H1 (cell line): ENCODE results near the gene C5orf58. TPM values are rescaled to one million over a fixed set of nuclear protein-coding genes. Genes with fewer than 3 reads are reported as not detected.

Experiments
- CBX5 ChIP-seq: fragments of 300-800, 300-1000 bp; sonication (generic); IDR thresholded peaks from 2 replicates; pipeline ENCODE4 v1.7.1; 2016; ENCODE audit warnings: antibody characterized with exemption, low read length, low read depth
- GTF2F1 ChIP-seq: IDR thresholded peaks from 2 replicates; pipeline ENCODE4 v1.6.1; 2012; ENCODE audit warnings: low read depth, low read length, improper control_type of control experiment, borderline replicate concordance
- KDM5A ChIP-seq: fragments of 200-600 bp; IDR thresholded peaks from 2 replicates; pipeline ENCODE4 v1.7.1; 2012; ENCODE audit warnings: mild to moderate bottlenecking, low read length, inconsistent platforms, mixed read lengths
- POLR2A ChIP-seq, 2 experiments: IDR thresholded peaks; 1 replicate in 1 of 2; 2 replicates in 1 of 2; pipeline ENCODE4 v1.6.1; 2011; ENCODE audit warnings: low read depth in 2 of 2, low read length in 2 of 2, mild to moderate bottlenecking in 2 of 2; ENCODE audit errors: control extremely low read depth in 1 of 2
- RAD21 ChIP-seq, 2 experiments: IDR thresholded peaks in 1 of 2; conservative IDR thresholded peaks in 1 of 2; 2 replicates each; pipeline ENCODE4 v1.6.1; 2011; ENCODE audit warnings: low read depth in 2 of 2, low read length in 2 of 2, improper control_type of control experiment in 1 of 2, inconsistent platforms in 1 of 2, mild to moderate bottlenecking in 1 of 2, moderate library complexity in 1 of 2
- SAP30 ChIP-seq: fragments of 300-600 bp; sonication (generic); IDR thresholded peaks from 2 replicates; pipeline ENCODE4 v1.7.1; 2012; ENCODE audit warnings: low read length, moderate library complexity, mild to moderate bottlenecking, inconsistent platforms; ENCODE audit not compliant: insufficient read depth, insufficient replicate concordance
- SIN3A ChIP-seq, 2 experiments: IDR thresholded peaks in 1 of 2; conservative IDR thresholded peaks in 1 of 2; 2 replicates each; pipeline ENCODE4 v1.6.1; 2011 to 2012; ENCODE audit warnings: low read length in 2 of 2, improper control_type of control experiment in 1 of 2, low read depth in 1 of 2, mild to moderate bottlenecking in 1 of 2
- polyA plus RNA-seq, 7 experiments: library from polyadenylated mRNA; depleted of rRNA in 3 of 7; stranded (reverse) in 5 of 7; unstranded in 2 of 7; fragments of >200 nt in 5 of 7; fragments of 200-250 nt in 2 of 7; gene quantifications; 1 replicate in 5 of 7; 2 replicates in 1 of 7; 4 replicates in 1 of 7; pipeline versions ENCODE4 v1.2.1 to v1.2.3, GENCODE V29; 2011 to 2013; ENCODE audit warnings: missing spikeins in 2 of 7, mixed read lengths in 2 of 7
- total RNA-seq: library from RNA; stranded (reverse); fragmentation: NEBNext Ultra II Directional; extraction: Animal tissue kit (Norgen Biotek cat#: 25700); gene quantifications from 2 replicates; pipeline ENCODE4 v1.2.1, GENCODE V29; 2021

C5orf58 gene
- total and polyA plus RNA-seq, 2 of the 8 experiments (the other 6 are each of a cell fraction or from before 2014, with no cell fraction given): 0.24 to 1.6 TPM

GRCh38 chr5:170220191-170220590 is 12.6 kb upstream of the C5orf58 start (continued):
- TF ChIP-seq GTF2F1 (no peak), RAD21 (IDR thresholded peaks at IDR 0.05 in 1 of 2, conservative IDR thresholded peaks at IDR 0.05 in 1 of 2; ENCODE audit: low read depth in 2 of 2, low read length in 2 of 2) (no peak), KDM5A (no peak), SIN3A (conservative IDR thresholded peaks at IDR 0.05 in 1 of 2, IDR thresholded peaks at IDR 0.05 in 1 of 2; ENCODE audit: low read depth in 1 of 2, low read length in 2 of 2) (no peak), POLR2A (IDR thresholded peaks at IDR 0.05; ENCODE audit: control extremely low read depth in 1 of 2, low read depth in 2 of 2, low read length in 2 of 2) (no peak), SAP30 (no peak), CBX5 (no peak)
